Activated naive CD4-positive, alpha-beta T cell treated with anti-CD3 and anti-CD28 coated beads, Interleukin-2, amount 50 U/mL, for 72 hours (primary cell): Measurements from ENCODE around the gene TACC2. TPM values are rescaled to one million over a fixed set of nuclear protein-coding genes. Genes with fewer than 3 reads are reported as not detected.

ENCODE experiments used
- ATAC-seq, 2 donors: fragments of 150-1000 bp; cut with Tn5 transposase; 2 replicates each; pipeline ENCODE4 v1.10.0; 2021; ENCODE audit warnings: mild to moderate bottlenecking in 2 of 2, moderate library complexity in 2 of 2
- DNase-seq, 2 donors: peaks; one replicate each; pipeline ENCODE4 v3.0.0; 2021 to 2022; ENCODE audit warnings: low spot score in 2 of 2
- H3K27ac Mint-ChIP-seq, 2 donors: one replicate each; pipeline ENCODE4 v1.8.0; 2022; ENCODE audit warnings: mild to moderate bottlenecking in 2 of 2, mixed read lengths in 2 of 2
- H3K36me3 Mint-ChIP-seq, 2 donors: one replicate each; pipeline ENCODE4 v1.8.0; 2022; ENCODE audit warnings: mixed read lengths in 2 of 2
- H3K9me3 Mint-ChIP-seq, 2 donors: one replicate each; pipeline ENCODE4 v1.8.0; 2022; ENCODE audit warnings: mixed read lengths in 2 of 2
- total RNA-seq, 2 donors: library from RNA; stranded (reverse); gene quantifications; one replicate each; pipeline ENCODE4 v1.2.3, GENCODE V29; 2022

Gene TACC2
- total RNA-seq, 2 donors from 2014 or later = not detected

- no peak for DNase-seq
- Mint-ChIP-seq H3K9me3 (no peaks in the 10 kb centered on the region), H3K27ac (no peak overlapping the region), H3K36me3 (no peaks in the 10 kb centered on the region)
- ATAC-seq = no peak
Measured at GRCh38 chr10:122139627-122140170, 150.7 kb downstream of the TACC2 start.

- Mint-ChIP-seq H3K36me3 (no peaks in the 10 kb centered on the region), H3K9me3 (peaks cover 4% of the 10 kb centered on the region in 2 donors), H3K27ac (peak overlapping the region in 1 of 2 donors; percentile 82)
- DNase-seq = no peak
- no peak for ATAC-seq
Measured at GRCh38 chr10:122140461-122140902, 151.5 kb downstream of the TACC2 start.

GRCh38 chr10:122140941-122141623 lies 152.1 kb downstream of the TACC2 start:
- ATAC-seq = no peak
- H3K36me3 Mint-ChIP-seq = no peaks in the 10 kb centered on the region
- peak overlapping the region in 1 of 2 donors; percentile 82 for H3K27ac Mint-ChIP-seq
- H3K9me3 Mint-ChIP-seq = peaks cover 4 to 8% of the 10 kb centered on the region in 2 donors
- DNase-seq = no peak

- H3K27ac Mint-ChIP-seq = no peak overlapping the region
- H3K9me3 Mint-ChIP-seq = peaks cover 4 to 8% of the 10 kb centered on the region in 2 donors
- DNase-seq = no peak
- ATAC-seq = no peak
- no peaks in the 10 kb centered on the region for H3K36me3 Mint-ChIP-seq
Measured at GRCh38 chr10:122141821-122142640, 153.1 kb downstream of the TACC2 start.

GRCh38 chr10:122142641-122143237 lies 153.8 kb downstream of the TACC2 start:
- Mint-ChIP-seq H3K36me3 (no peaks in the 10 kb centered on the region), H3K27ac (no peak overlapping the region), H3K9me3 (peaks cover 4 to 8% of the 10 kb centered on the region in 2 donors)
- DNase-seq (peak in 1 of 2 donors; percentile 62), ATAC-seq (no peak)

- DNase-seq (no peak), ATAC-seq (no peak)
- Mint-ChIP-seq H3K36me3 (no peaks in the 10 kb centered on the region), H3K9me3 (peaks cover 4 to 8% of the 10 kb centered on the region in 2 donors), H3K27ac (no peak overlapping the region)
Measured at GRCh38 chr10:122143238-122143841, 154.4 kb downstream of the TACC2 start.

- Mint-ChIP-seq H3K27ac (no peak overlapping the region), H3K9me3 (peaks cover 4 to 8% of the 10 kb centered on the region in 2 donors), H3K36me3 (no peaks in the 10 kb centered on the region)
- ATAC-seq (no peak), DNase-seq (no peak)
Measured at GRCh38 chr10:122144199-122144598, 155.2 kb downstream of the TACC2 start.

- H3K9me3 Mint-ChIP-seq = peaks cover 4 to 8% of the 10 kb centered on the region in 2 donors
- no peak for ATAC-seq
Measured at GRCh38 chr10:122145113-122145512, 156.2 kb downstream of the TACC2 start.

GRCh38 chr10:122147663-122148062 lies 158.7 kb downstream of the TACC2 start:
- DNase-seq (no peak), ATAC-seq (no peak)
- Mint-ChIP-seq H3K27ac (no peak overlapping the region), H3K9me3 (peaks cover 4 to 8% of the 10 kb centered on the region in 2 donors), H3K36me3 (no peaks in the 10 kb centered on the region)

More at GRCh38 chr10:122145113-122145512, 156.2 kb downstream of the TACC2 start:
- no peaks in the 10 kb centered on the region for H3K36me3 Mint-ChIP-seq
- no peak for DNase-seq
- no peak overlapping the region for H3K27ac Mint-ChIP-seq

- DNase-seq (no peak), ATAC-seq (no peak)
- Mint-ChIP-seq H3K9me3 (peaks cover 4 to 8% of the 10 kb centered on the region in 2 donors), H3K27ac (no peak overlapping the region), H3K36me3 (no peaks in the 10 kb centered on the region)
Measured at GRCh38 chr10:122148876-122149560, 160.1 kb downstream of the TACC2 start.

GRCh38 chr10:122149561-122150505 lies 160.9 kb downstream of the TACC2 start:
- H3K36me3 Mint-ChIP-seq = no peaks in the 10 kb centered on the region
- H3K27ac Mint-ChIP-seq = no peak overlapping the region
- ATAC-seq (no peak), DNase-seq (no peak)
- peaks cover 4 to 8% of the 10 kb centered on the region in 2 donors for H3K9me3 Mint-ChIP-seq

- ATAC-seq (no peak), DNase-seq (no peak)
- Mint-ChIP-seq H3K9me3 (no peaks in the 10 kb centered on the region), H3K27ac (no peak overlapping the region), H3K36me3 (no peaks in the 10 kb centered on the region)
Measured at GRCh38 chr10:122151121-122151694, 162.2 kb downstream of the TACC2 start.

- Mint-ChIP-seq H3K9me3 (no peaks in the 10 kb centered on the region), H3K36me3 (no peaks in the 10 kb centered on the region), H3K27ac (no peak overlapping the region)
- no peak for DNase-seq
- ATAC-seq = no peak
Measured at GRCh38 chr10:122152544-122152943, 163.6 kb downstream of the TACC2 start.

- ATAC-seq (no peak), DNase-seq (no peak)
- Mint-ChIP-seq H3K9me3 (no peaks in the 10 kb centered on the region), H3K27ac (no peak overlapping the region), H3K36me3 (no peaks in the 10 kb centered on the region)
Measured at GRCh38 chr10:122154031-122154544, 165.1 kb downstream of the TACC2 start.
